ENCODE data around the gene DAND5. TPM values are rescaled to one million over a fixed set of nuclear protein-coding genes. Genes with fewer than 3 reads are reported as not detected.
A peak's percentile ranks its signal among the peaks of the same experiment; 100 is the strongest.

Gene DAND5
- total RNA-seq, 1 donor from 2014 or later, result not detected

GRCh38 chr19:13003081-13003480 lies 33.7 kb downstream of the DAND5 start:
- H3K4me1 Mint-ChIP-seq (ENCODE audit: low read depth, unreplicated experiment), result no peaks in the 10 kb centered on the region
- Histone ChIP-seq H3K79me2 (ENCODE audit: insufficient read depth, low read length) (peaks cover 98% of the 10 kb centered on the region), H4K20me1 (ENCODE audit: insufficient read depth, low read length) (peaks cover 87% of the 10 kb centered on the region), H3K9ac (ENCODE audit: low read length) (no peak overlapping the region), H3K9me3 (ENCODE audit: insufficient read depth, low read depth, low read length) (no peaks in the 10 kb centered on the region), H2AFZ (ENCODE audit: low read depth, low read length) (no peak overlapping the region), H3K27ac (ENCODE audit: low read depth, low read length) (no peak overlapping the region), H3K4me2 (ENCODE audit: low read length) (no peak overlapping the region), H3K4me1 (ENCODE audit: insufficient read depth, low read length) (peaks cover 14% of the 10 kb centered on the region), H3K36me3 (ENCODE audit: insufficient read depth, low read length) (peaks cover 5% of the 10 kb centered on the region), H3K27me3 (ENCODE audit: insufficient read depth, low read length) (no peaks in the 10 kb centered on the region), H3K4me3 (ENCODE audit: insufficient read depth, low read depth, low read length) (no peak overlapping the region)
- no peak overlapping the region for H3K4me3 Mint-ChIP-seq (ENCODE audit: unreplicated experiment)
- H3K27me3 Mint-ChIP-seq (ENCODE audit: low read depth, unreplicated experiment), result peaks cover 78% of the 10 kb centered on the region
- no peak for DNase-seq (ENCODE audit: low read depth)
- H3K9me3 Mint-ChIP-seq (ENCODE audit: unreplicated experiment), result peaks cover 8% of the 10 kb centered on the region
- FAIRE-seq, result no peak
- peaks cover 8% of the 10 kb centered on the region for H3K36me3 Mint-ChIP-seq (ENCODE audit: low read depth, unreplicated experiment)
- TF ChIP-seq CTCF (IDR thresholded peaks at IDR 0.05; ENCODE audit: insufficient read depth, low read depth, low read length), result no peak
- H3K27ac Mint-ChIP-seq (ENCODE audit: unreplicated experiment), result peak overlapping the region; percentile 63

- FAIRE-seq, result no peak
- peaks cover 91% of the 10 kb centered on the region for H4K20me1 ChIP-seq (ENCODE audit: insufficient read depth, low read length)
Observed at GRCh38 chr19:13004273-13004672, 34.9 kb downstream of the DAND5 start.

GRCh38 chr19:13005253-13005652 lies 35.9 kb downstream of the DAND5 start:
- no peaks in the 10 kb centered on the region for H3K9me3 ChIP-seq (ENCODE audit: insufficient read depth, low read depth, low read length)
- H3K4me1 Mint-ChIP-seq (ENCODE audit: low read depth, unreplicated experiment), result no peaks in the 10 kb centered on the region
- H3K27ac ChIP-seq (ENCODE audit: low read depth, low read length), result no peak overlapping the region
- TF ChIP-seq CTCF (IDR thresholded peaks at IDR 0.05; ENCODE audit: insufficient read depth, low read depth, low read length), result no peak
- no peak for TF ChIP-seq EZH2 (IDR thresholded peaks at IDR 0.05; ENCODE audit: insufficient read depth, low read length)
- no peak overlapping the region for H3K27ac Mint-ChIP-seq (ENCODE audit: unreplicated experiment)
- no peaks in the 10 kb centered on the region for H3K36me3 ChIP-seq (ENCODE audit: insufficient read depth, low read length)
- H3K27me3 Mint-ChIP-seq (ENCODE audit: low read depth, unreplicated experiment), result peaks cover 75% of the 10 kb centered on the region
- H4K20me1 ChIP-seq (ENCODE audit: insufficient read depth, low read length), result peaks cover 94% of the 10 kb centered on the region
- no peaks in the 10 kb centered on the region for H3K27me3 ChIP-seq (ENCODE audit: insufficient read depth, low read length)
- no peak overlapping the region for H2AFZ ChIP-seq (ENCODE audit: low read depth, low read length)
- H3K9ac ChIP-seq (ENCODE audit: low read length), result no peak overlapping the region
- peaks cover 22% of the 10 kb centered on the region for H3K4me1 ChIP-seq (ENCODE audit: insufficient read depth, low read length)
- no peak for DNase-seq (ENCODE audit: low read depth)
- H3K9me3 Mint-ChIP-seq (ENCODE audit: unreplicated experiment), result peaks cover 5% of the 10 kb centered on the region
- H3K36me3 Mint-ChIP-seq (ENCODE audit: low read depth, unreplicated experiment), result peaks cover 3% of the 10 kb centered on the region
- no peak overlapping the region for H3K4me3 ChIP-seq (ENCODE audit: insufficient read depth, low read depth, low read length)
- no peak overlapping the region for H3K4me2 ChIP-seq (ENCODE audit: low read length)
- no peak for FAIRE-seq
- H3K4me3 Mint-ChIP-seq (ENCODE audit: unreplicated experiment), result no peak overlapping the region
- H3K79me2 ChIP-seq (ENCODE audit: insufficient read depth, low read length), result peaks cover 99% of the 10 kb centered on the region

More at GRCh38 chr19:13004273-13004672, 34.9 kb downstream of the DAND5 start:
- no peak overlapping the region for H2AFZ ChIP-seq (ENCODE audit: low read depth, low read length)
- H3K4me1 Mint-ChIP-seq (ENCODE audit: low read depth, unreplicated experiment), result no peaks in the 10 kb centered on the region
- H3K27me3 ChIP-seq (ENCODE audit: insufficient read depth, low read length), result no peaks in the 10 kb centered on the region
- no peak overlapping the region for H3K27ac Mint-ChIP-seq (ENCODE audit: unreplicated experiment)
- peaks cover 15% of the 10 kb centered on the region for H3K4me1 ChIP-seq (ENCODE audit: insufficient read depth, low read length)
- no peak overlapping the region for H3K9ac ChIP-seq (ENCODE audit: low read length)
- H3K27me3 Mint-ChIP-seq (ENCODE audit: low read depth, unreplicated experiment), result peaks cover 80% of the 10 kb centered on the region
- H3K9me3 Mint-ChIP-seq (ENCODE audit: unreplicated experiment), result peaks cover 5% of the 10 kb centered on the region
- H3K36me3 ChIP-seq (ENCODE audit: insufficient read depth, low read length), result no peaks in the 10 kb centered on the region
- peaks cover 99% of the 10 kb centered on the region for H3K79me2 ChIP-seq (ENCODE audit: insufficient read depth, low read length)
- H3K9me3 ChIP-seq (ENCODE audit: insufficient read depth, low read depth, low read length), result no peaks in the 10 kb centered on the region
- no peak for DNase-seq (ENCODE audit: low read depth)
- no peak overlapping the region for H3K4me3 Mint-ChIP-seq (ENCODE audit: unreplicated experiment)
- no peak for TF ChIP-seq EZH2 (IDR thresholded peaks at IDR 0.05; ENCODE audit: insufficient read depth, low read length)
- no peak for TF ChIP-seq CTCF (IDR thresholded peaks at IDR 0.05; ENCODE audit: insufficient read depth, low read depth, low read length)
- H3K27ac ChIP-seq (ENCODE audit: low read depth, low read length), result no peak overlapping the region
- H3K4me2 ChIP-seq (ENCODE audit: low read length), result no peak overlapping the region
- H3K4me3 ChIP-seq (ENCODE audit: insufficient read depth, low read depth, low read length), result no peak overlapping the region
- H3K36me3 Mint-ChIP-seq (ENCODE audit: low read depth, unreplicated experiment), result peaks cover 7% of the 10 kb centered on the region

Measured in astrocyte (in vitro differentiated cells and primary cell).